Endothelial cell of hepatic sinusoid (primary cell): ENCODE results near the gene EXTL2.
"Not testable (repeated sequence)": the region's sequence is repeated elsewhere in the genome, so short reads cannot be mapped to it uniquely, and the experiment has no call there.

Experiments used
- in situ Hi-C: cut with HindIII; loops from 2 replicates; pipeline ENCODE4 v1.10.0; 2017; ENCODE audit warnings: low sequenced_read_pairs

The EXTL2 gene

DNA sequence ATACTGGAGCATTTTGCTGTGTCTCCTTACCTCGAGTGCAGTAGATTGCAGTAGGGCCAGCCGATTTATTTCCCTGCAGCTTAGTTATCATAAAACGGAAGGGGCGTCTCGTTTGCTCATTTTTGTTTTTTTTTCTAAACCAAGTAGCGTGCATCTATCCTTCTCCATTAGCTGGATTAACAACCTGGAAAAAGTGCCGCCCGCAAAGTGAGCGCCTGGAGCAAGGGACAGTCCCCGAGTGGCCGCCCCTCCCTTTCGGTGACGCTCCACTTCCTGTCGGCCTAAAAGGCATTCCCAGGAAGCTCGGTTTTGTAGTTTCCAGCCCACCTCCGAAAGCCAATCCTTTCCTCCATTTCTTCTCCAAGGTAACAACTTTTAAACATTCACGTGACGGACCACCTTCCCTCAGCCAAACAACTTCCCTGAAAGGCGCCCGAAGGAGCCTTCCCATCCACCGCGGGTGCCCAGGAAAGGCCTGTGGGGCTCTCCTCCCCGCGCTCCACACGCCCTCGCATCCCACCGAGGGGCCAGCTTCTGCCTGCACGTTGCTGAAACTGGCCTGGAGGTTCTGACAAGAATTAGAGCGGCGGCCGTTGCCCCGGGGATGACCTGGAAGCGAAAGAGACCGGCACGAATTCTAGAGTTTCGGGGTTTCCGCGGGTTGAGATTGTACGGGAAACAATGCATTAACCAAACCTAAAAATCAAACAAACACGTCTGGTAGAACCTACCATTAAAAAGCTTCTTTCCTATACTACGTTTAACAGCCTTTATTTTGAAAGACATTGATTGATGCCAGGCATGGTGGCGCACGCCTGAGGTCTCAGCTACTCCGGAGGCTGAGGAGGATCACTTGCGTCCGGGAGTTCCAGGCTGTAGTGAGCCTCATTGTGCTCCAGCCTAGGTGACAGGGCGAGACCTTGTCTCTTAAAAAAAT is at the start of gene EXTL2:
Gene EXTL2 (minus strand): TSS at position 240 of the 937 bp plus-strand sequence. CDS start 6,085 bp downstream, outside the sequence.
- in situ Hi-C loops: no loop called here

- in situ Hi-C loops: no loop called here
Measured at GRCh38 chr1:100943533-100943932, 48.9 kb upstream of the EXTL2 start.

GRCh38 chr1:100942304-100943046 is 47.8 kb upstream of the EXTL2 start:
- in situ Hi-C loops: no loop called here

- in situ Hi-C loops: no loop called here
Measured at GRCh38 chr1:100941580-100942216, 47.1 kb upstream of the EXTL2 start.

GRCh38 chr1:100941098-100941527 is 46.5 kb upstream of the EXTL2 start:
- in situ Hi-C loops: no loop called here

- in situ Hi-C loops: no loop called here
Measured at GRCh38 chr1:100936194-100936967, 41.7 kb upstream of the EXTL2 start.

DNA sequence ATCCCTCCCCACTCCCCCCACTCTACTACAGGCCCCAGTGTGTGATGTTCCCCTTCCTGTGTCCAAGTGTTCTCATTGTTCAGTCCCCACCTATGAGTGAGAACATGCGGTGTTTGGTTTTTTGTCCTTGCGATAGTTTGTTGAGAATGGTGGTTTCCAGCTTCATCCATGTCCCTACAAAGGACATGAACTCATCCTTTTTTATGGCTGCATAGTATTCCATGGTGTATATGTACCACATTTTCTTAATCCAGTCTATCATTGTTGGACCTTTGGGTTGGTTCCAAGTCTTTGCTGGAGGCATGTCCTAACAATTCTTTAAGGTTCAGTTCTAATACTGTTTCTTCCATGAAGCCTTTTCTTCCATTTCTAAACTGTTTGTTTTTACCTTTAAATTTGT is 38.9 kb upstream of the EXTL2 start:
- in situ Hi-C loops: not testable (repeated sequence)

DNA sequence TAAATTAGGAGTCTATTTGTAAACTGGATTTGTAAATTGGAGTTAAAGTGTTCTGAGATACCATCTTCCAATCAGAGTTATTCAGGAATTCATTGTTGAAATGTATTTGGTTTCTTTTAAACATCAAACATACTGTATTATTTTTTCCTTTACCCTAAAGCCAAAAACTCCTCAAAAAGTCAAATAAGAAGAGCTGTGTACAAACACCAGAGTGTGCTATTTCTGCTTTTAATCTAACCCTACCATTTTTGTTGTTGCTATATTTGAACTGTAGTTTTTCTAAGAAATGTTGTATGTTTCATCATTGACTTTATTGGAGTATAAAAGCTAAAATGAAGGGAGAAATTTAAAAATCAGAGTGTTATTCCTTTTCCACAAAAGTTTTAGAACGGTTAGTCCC is 37.1 kb upstream of the EXTL2 start:
- in situ Hi-C loops: no loop called here

GRCh38 chr1:100930494-100930893 is 35.9 kb upstream of the EXTL2 start:
- in situ Hi-C loops: no loop called here

GRCh38 chr1:100928128-100928527 is 33.5 kb upstream of the EXTL2 start:
- in situ Hi-C loops: no loop called here

GRCh38 chr1:100927276-100927675 is 32.6 kb upstream of the EXTL2 start:
- in situ Hi-C loops: no loop called here

DNA sequence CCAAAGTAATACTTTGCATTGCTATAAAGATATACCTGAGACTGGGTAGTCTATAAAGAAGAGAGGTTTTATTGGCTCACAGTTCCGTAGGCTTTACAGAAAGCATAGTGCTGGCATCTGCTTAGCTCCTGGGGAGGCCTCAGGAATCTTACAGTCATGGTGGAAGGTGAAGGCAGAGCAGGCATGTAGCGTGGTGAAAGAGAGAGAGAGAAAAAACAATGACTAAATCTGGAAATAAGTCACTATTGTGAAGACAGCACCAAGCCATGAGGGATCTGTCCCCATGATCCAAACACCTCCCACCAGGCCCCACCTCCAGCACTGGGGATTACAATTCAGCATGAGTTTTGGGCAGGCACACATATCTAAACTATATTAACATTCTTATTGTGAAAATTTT is 31.6 kb upstream of the EXTL2 start:
- in situ Hi-C loops: no loop called here

DNA sequence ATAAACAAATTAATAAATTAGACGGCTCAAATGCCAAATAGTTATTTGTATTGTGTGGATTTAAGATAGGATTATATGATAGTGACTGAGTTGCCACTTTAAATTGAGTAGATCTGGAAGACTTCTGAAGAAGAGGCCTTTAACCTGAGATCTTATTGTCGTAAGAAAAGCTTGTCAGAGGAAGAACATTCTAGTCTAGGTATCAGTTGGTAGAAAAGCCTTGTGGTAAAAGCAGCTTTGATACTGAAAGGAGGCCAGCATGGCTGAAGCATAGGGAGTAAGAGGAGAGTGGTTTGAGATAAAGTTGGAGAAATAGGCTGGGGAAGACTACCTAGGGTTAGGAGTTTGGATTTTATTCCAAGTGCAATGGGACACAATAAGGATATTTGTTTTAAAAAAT is 30.3 kb upstream of the EXTL2 start:
- in situ Hi-C loops: no loop called here

GRCh38 chr1:100924212-100924611 is 29.6 kb upstream of the EXTL2 start:
- in situ Hi-C loops: no loop called here

DNA sequence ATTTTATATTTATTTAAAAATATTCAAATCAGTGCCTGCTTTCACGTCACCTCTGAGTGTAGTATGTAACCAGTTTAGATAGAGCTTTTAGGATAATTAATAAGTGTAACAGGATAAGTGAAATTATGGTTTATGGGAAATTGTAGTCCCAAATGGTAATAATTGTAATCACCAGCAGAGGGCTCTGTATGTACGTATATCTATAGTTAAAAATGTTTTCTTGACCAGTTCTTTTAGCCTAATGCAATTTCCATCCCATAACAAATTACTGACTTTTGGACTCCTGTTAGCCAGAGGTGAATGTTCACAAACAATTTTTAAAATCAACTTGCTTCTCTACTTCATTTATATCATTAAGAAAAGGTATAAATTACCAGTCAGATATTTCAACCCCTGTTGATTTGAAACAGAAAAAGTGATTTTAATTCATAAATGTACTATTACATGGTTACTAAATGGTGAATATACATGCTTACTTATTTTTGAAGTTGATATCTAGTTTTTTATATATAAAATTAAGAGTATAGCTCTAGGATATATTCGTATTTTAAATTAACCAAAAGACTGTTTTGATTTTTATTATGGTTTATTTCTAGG is 26.6 kb upstream of the EXTL2 start:
- in situ Hi-C loops: no loop called here

GRCh38 chr1:100912019-100912418 is 17.4 kb upstream of the EXTL2 start:
- in situ Hi-C loops: no loop called here

GRCh38 chr1:100909018-100909417 is 14.4 kb upstream of the EXTL2 start:
- in situ Hi-C loops: no loop called here

- in situ Hi-C loops: no loop called here
Measured at GRCh38 chr1:100907887-100908286, 13.2 kb upstream of the EXTL2 start.

GRCh38 chr1:100905181-100905580 is 10.5 kb upstream of the EXTL2 start:
- in situ Hi-C loops: no loop called here

GRCh38 chr1:100904528-100904927 is 9.9 kb upstream of the EXTL2 start:
- in situ Hi-C loops: no loop called here
